ENCODE measurements around the gene ZSWIM6. TPM values are rescaled to one million over a fixed set of nuclear protein-coding genes. Genes with fewer than 3 reads are reported as not detected.

ZSWIM6 gene
- total and polyA plus RNA-seq, 2 experiments from 2014 or later, result 3.9 to 6.0 TPM

- TF ChIP-seq CTCF (conservative IDR thresholded peaks at IDR 0.05; ENCODE audit: low read depth in 2 of 2) (no peak), CREB1 (CRISPR knock-in tag; IDR thresholded peaks at IDR 0.05; ENCODE audit: low read depth) (no peak), ZNF114 (CRISPR knock-in tag; IDR thresholded peaks at IDR 0.05) (no peak), NANOG (IDR thresholded peaks at IDR 0.05; ENCODE audit: borderline replicate concordance) (no peak), POLR2AphosphoS5 (IDR thresholded peaks at IDR 0.05; ENCODE audit: low read depth) (no peak), STAT1 (IDR thresholded peaks at IDR 0.05; ENCODE audit: unreplicated experiment) (no peak)
Measured at GRCh38 chr5:61350535-61350934, 18.5 kb downstream of the ZSWIM6 start (continued).

DNA sequence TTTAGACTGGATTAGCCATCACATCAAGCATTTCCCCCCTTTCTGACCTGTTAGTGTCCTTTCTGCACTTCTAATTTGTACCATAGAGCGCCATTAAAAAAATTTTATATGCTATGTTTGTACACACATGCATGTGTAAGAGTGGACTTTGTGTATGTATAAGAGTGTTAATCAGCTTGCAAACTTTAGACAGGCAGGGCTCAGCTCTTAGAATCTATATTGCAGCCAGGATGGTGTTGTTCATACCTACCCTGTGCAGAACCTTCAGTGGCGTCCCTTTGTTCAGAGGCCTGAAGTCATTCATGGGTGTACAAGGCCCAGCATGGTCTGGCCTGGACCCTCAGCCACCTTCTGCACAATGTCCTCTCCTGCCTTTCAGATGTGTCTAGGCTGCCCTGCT lies 19.7 kb downstream of the ZSWIM6 start:
- no peaks in the 10 kb centered on the region for H3K27me3 Mint-ChIP-seq (ENCODE audit: insufficient read depth, low read depth, poor library complexity)
- DNase-seq (ENCODE audit: low spot score) (no peak), ATAC-seq (no peak)
- Histone ChIP-seq H3K4me1 (ENCODE audit: insufficient read depth) (no peaks in the 10 kb centered on the region), H3F3A (replicated peaks; ENCODE audit: low read depth) (no peaks in the 10 kb centered on the region), H3K4me2 (no peak overlapping the region), H4K20me1 (replicated peaks; ENCODE audit: insufficient read depth) (peaks cover 9% of the 10 kb centered on the region; the same call in 1 of the 2 replicates), H3K27ac (ENCODE audit: low read depth) (no peak overlapping the region), H3K36me3 (ENCODE audit: insufficient read depth) (no peaks in the 10 kb centered on the region), H2AFZ (no peak overlapping the region), H3K9me2 (ENCODE audit: insufficient read depth) (peaks cover 3% of the 10 kb centered on the region; the same call in 1 of the 2 replicates), H3K4me3 (no peak overlapping the region), H3K79me2 (replicated peaks; ENCODE audit: insufficient read depth) (peaks cover 55% of the 10 kb centered on the region), H3K27me3 (ENCODE audit: insufficient read depth) (no peaks in the 10 kb centered on the region)
- H3K27ac Mint-ChIP-seq, result no peak overlapping the region
- peaks cover 8% of the 10 kb centered on the region for H3K4me1 Mint-ChIP-seq
- 0 out of 3 replicates have a peak, but pooled peaks cover under 1% of the 10 kb centered on the region for H3K9me3 Mint-ChIP-seq
- H3K4me3 Mint-ChIP-seq, result no peak overlapping the region
- no peaks in the 10 kb centered on the region; the same call in 2 of the 3 replicates for H3K36me3 Mint-ChIP-seq (ENCODE audit: low read depth)
- TF ChIP-seq CREB1 (CRISPR knock-in tag; IDR thresholded peaks at IDR 0.05; ENCODE audit: low read depth), result no peak
- TF ChIP-seq JUNB (IDR thresholded peaks at IDR 0.05; ENCODE audit: unreplicated experiment), result no peak
- no peak for TF ChIP-seq ZNF114 (CRISPR knock-in tag; IDR thresholded peaks at IDR 0.05)
- no peak for TF ChIP-seq STAT1 (IDR thresholded peaks at IDR 0.05; ENCODE audit: unreplicated experiment)
- TF ChIP-seq NANOG (IDR thresholded peaks at IDR 0.05; ENCODE audit: borderline replicate concordance), result no peak
- no peak for TF ChIP-seq POLR2AphosphoS5 (IDR thresholded peaks at IDR 0.05; ENCODE audit: low read depth)
- no peak for TF ChIP-seq CTCF (conservative IDR thresholded peaks at IDR 0.05; ENCODE audit: low read depth in 2 of 2)
- TF ChIP-seq, protein P1, sequence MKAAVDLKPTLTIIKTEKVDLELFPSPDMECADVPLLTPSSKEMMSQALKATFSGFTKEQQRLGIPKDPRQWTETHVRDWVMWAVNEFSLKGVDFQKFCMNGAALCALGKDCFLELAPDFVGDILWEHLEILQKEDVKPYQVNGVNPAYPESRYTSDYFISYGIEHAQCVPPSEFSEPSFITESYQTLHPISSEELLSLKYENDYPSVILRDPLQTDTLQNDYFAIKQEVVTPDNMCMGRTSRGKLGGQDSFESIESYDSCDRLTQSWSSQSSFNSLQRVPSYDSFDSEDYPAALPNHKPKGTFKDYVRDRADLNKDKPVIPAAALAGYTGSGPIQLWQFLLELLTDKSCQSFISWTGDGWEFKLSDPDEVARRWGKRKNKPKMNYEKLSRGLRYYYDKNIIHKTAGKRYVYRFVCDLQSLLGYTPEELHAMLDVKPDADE (IDR thresholded peaks at IDR 0.05), result no peak
- TF ChIP-seq, protein P2, sequence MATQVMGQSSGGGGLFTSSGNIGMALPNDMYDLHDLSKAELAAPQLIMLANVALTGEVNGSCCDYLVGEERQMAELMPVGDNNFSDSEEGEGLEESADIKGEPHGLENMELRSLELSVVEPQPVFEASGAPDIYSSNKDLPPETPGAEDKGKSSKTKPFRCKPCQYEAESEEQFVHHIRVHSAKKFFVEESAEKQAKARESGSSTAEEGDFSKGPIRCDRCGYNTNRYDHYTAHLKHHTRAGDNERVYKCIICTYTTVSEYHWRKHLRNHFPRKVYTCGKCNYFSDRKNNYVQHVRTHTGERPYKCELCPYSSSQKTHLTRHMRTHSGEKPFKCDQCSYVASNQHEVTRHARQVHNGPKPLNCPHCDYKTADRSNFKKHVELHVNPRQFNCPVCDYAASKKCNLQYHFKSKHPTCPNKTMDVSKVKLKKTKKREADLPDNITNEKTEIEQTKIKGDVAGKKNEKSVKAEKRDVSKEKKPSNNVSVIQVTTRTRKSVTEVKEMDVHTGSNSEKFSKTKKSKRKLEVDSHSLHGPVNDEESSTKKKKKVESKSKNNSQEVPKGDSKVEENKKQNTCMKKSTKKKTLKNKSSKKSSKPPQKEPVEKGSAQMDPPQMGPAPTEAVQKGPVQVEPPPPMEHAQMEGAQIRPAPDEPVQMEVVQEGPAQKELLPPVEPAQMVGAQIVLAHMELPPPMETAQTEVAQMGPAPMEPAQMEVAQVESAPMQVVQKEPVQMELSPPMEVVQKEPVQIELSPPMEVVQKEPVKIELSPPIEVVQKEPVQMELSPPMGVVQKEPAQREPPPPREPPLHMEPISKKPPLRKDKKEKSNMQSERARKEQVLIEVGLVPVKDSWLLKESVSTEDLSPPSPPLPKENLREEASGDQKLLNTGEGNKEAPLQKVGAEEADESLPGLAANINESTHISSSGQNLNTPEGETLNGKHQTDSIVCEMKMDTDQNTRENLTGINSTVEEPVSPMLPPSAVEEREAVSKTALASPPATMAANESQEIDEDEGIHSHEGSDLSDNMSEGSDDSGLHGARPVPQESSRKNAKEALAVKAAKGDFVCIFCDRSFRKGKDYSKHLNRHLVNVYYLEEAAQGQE (IDR thresholded peaks at IDR 0.05; ENCODE audit: unreplicated experiment), result no peak

Measured in GM23338 (cell line).